ENCODE measurements around the gene DNAJC5G. TPM values are rescaled to one million over a fixed set of nuclear protein-coding genes. Genes with fewer than 3 reads are reported as not detected.

DNAJC5G gene
- total RNA-seq, 4 donors from 2014 or later, result 0.42 TPM; not detected in 3

DNA sequence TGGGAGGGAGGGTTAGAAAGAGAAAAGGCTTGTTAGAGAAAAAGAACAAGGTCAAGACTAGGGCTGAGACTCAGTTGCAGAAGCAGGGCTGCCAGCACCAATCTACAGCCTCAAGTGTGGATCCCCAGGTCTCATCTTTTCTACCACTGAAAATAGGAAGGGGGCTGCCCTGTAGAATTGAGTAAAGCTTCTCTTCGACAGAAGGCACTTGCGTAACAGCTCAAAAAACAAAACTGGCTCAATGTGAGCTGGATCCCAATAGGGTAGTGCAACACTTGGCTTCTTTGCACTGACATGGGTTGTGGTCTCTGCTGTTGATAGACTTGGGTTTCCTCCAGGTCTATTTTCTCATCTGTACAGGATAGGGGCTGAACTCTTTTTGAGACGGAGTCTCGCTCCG is 49.5 kb downstream of the DNAJC5G start:
- H3K4me3 ChIP-seq, result no peak overlapping the region
- peaks cover 29 to 34% (median 31%) of the 10 kb centered on the region in 4 donors for H3K4me1 ChIP-seq
- no peaks in the 10 kb centered on the region for H3K27me3 ChIP-seq
- H3K9me3 ChIP-seq, result no peaks in the 10 kb centered on the region
- TF ChIP-seq POLR2AphosphoS5 (IDR thresholded peaks at IDR 0.05) (no peak), POLR2A (IDR thresholded peaks at IDR 0.05; ENCODE audit: low read depth) (no peak), EP300 (IDR thresholded peaks at IDR 0.05) (no peak), CTCF (IDR thresholded peaks at IDR 0.05) (no peak)
- WGBS, result 94% methylated on average over 5 of the region's 5 CpGs
- no peak overlapping the region for H3K27ac ChIP-seq (replicated peaks in 1 of 4)
- H3K36me3 ChIP-seq, result peaks cover 37 to 43% (median 42%) of the 10 kb centered on the region in 4 donors
- DNase-seq (ENCODE audit: extremely low spot score), result no peak
- intact Hi-C loops (cut with DNase I), result loop anchor here (5.0 kb wide), 2 partner anchors 33 to 48 kb away; partner anchors contain the start of genes EIF2B4, GTF3C2 and SNX17

Other genes starting within 250 kb of the DNAJC5G start
- 10 to 100 TPM; 26.7 to 47.7 (median 35.3) TPM for gene TMEM214, start 242.5 kb upstream of the DNAJC5G start, total RNA-seq
- 10 to 100 TPM; 19.5 to 29.2 (median 24.1) TPM for gene AGBL5, start 223.8 kb upstream of the DNAJC5G start, total RNA-seq
- 100 to 1,000 TPM; 200 to 352 (median 243) TPM for gene OST4, start 203.8 kb upstream of the DNAJC5G start, total RNA-seq
- 100 to 1,000 TPM; 126 to 288 (median 168) TPM for gene EMILIN1, start 196.8 kb upstream of the DNAJC5G start, total RNA-seq
- 1 to 10 TPM; 1.2 to 6.3 (median 1.7) TPM for gene KHK, start 188.7 kb upstream of the DNAJC5G start, total RNA-seq
- 1 to 10 TPM in 1 of 4 donors, under 1 TPM in 2, not detected in 1; 0.50 to 1.4 (median 0.92) TPM for gene CGREF1, start 156.3 kb upstream of the DNAJC5G start, total RNA-seq
- gene ABHD1, start 151.6 kb upstream of the DNAJC5G start, total RNA-seq, result under 1 TPM in 1 of 4 donors, not detected in 3; 0.92 TPM
- gene PREB, start 140.8 kb upstream of the DNAJC5G start, total RNA-seq, result 10 to 100 TPM; 39.9 to 64.7 (median 48.3) TPM
- gene PRR30, start 136.0 kb upstream of the DNAJC5G start, total RNA-seq, result not detected
- not detected for gene TCF23, start 126.4 kb upstream of the DNAJC5G start, total RNA-seq
- 100 to 1,000 TPM; 118 to 143 (median 130) TPM for gene ATRAID, start 63.4 kb upstream of the DNAJC5G start, total RNA-seq
- gene SLC5A6, start 63.2 kb upstream of the DNAJC5G start, total RNA-seq, result 10 to 100 TPM in 3 of 4 donors, 1 to 10 TPM in 1; 7.5 to 21.5 (median 13.6) TPM
- 10 to 100 TPM; 12.4 to 28.3 (median 16.6) TPM for gene CAD, start 58.1 kb upstream of the DNAJC5G start, total RNA-seq
- gene SLC30A3, start 12.4 kb upstream of the DNAJC5G start, total RNA-seq, result not detected
- under 1 TPM in 1 of 4 donors, not detected in 3; 0.32 TPM for gene TRIM54, start 7.0 kb downstream of the DNAJC5G start, total RNA-seq
- gene UCN, start 33.0 kb downstream of the DNAJC5G start, total RNA-seq, result 1 to 10 TPM; 1.8 to 6.1 (median 3.3) TPM
- gene MPV17, start 47.7 kb downstream of the DNAJC5G start, total RNA-seq, result 10 to 100 TPM; 46.7 to 70.2 (median 60.6) TPM
- gene GTF3C2, start 81.3 kb downstream of the DNAJC5G start, total RNA-seq, result 10 to 100 TPM; 27.5 to 44.3 (median 31.6) TPM
- gene EIF2B4, start 94.9 kb downstream of the DNAJC5G start, total RNA-seq, result 10 to 100 TPM; 39.0 to 50.1 (median 44.9) TPM
- 100 to 1,000 TPM in 3 of 4 donors, 10 to 100 TPM in 1; 84.7 to 151 (median 124) TPM for gene SNX17, start 95.2 kb downstream of the DNAJC5G start, total RNA-seq
- 10 to 100 TPM in 3 of 4 donors, 1 to 10 TPM in 1; 8.3 to 14.5 (median 11.4) TPM for gene ZNF513, start 105.3 kb downstream of the DNAJC5G start, total RNA-seq
- gene PPM1G, start 134.2 kb downstream of the DNAJC5G start, total RNA-seq, result 10 to 100 TPM; 46.1 to 71.8 (median 62.7) TPM
- gene NRBP1, start 153.2 kb downstream of the DNAJC5G start, total RNA-seq, result 10 to 100 TPM; 74.8 to 96.0 (median 85.8) TPM
- under 1 TPM in 1 of 4 donors, not detected in 3; 0.45 TPM for gene KRTCAP3, start 166.9 kb downstream of the DNAJC5G start, total RNA-seq
- gene IFT172, start 214.3 kb downstream of the DNAJC5G start, total RNA-seq, result 10 to 100 TPM; 12.1 to 29.7 (median 25.0) TPM
- 10 to 100 TPM in 2 of 4 donors, 1 to 10 TPM in 2; 3.3 to 12.6 (median 9.8) TPM for gene FNDC4, start 219.8 kb downstream of the DNAJC5G start, total RNA-seq
- under 1 TPM in 1 of 4 donors, not detected in 3; 0.23 TPM for gene GCKR, start 221.4 kb downstream of the DNAJC5G start, total RNA-seq